ENCODE data around the gene MIX23.

Gene MIX23

GRCh38 chr3:122382888-122383666, at the start of gene MIX23:
Gene MIX23 (minus strand): TSS chr3:122383231. CDS start chr3:122383224, 7 bp downstream.
- Histone ChIP-seq H3K36me3 (peaks cover 21% of the 10 kb centered on the region), H3K4me2 (peak within 1 kb of the TSS; percentile 93), H3K4me3 (peak within 1 kb of the TSS; percentile 84), H4K20me1 (peaks cover 15% of the 10 kb centered on the region; the same call in 1 of the 2 replicates), H3K4me1 (peaks cover 77% of the 10 kb centered on the region), H3K9ac (peak within 1 kb of the TSS; percentile 79), H3K9me3 (no peaks in the 10 kb centered on the region), H3K27me3 (no peaks in the 10 kb centered on the region), H3K27ac (peak within 1 kb of the TSS; percentile 81)
- TF ChIP-seq Cebpa-rat (IDR thresholded peaks at IDR 0.05): no peak

- Histone ChIP-seq H3K27me3 (no peaks in the 10 kb centered on the region), H4K20me1 (no peaks in the 10 kb centered on the region), H3K9ac (no peak overlapping the region), H3K4me2 (no peak overlapping the region), H3K4me1 (no peaks in the 10 kb centered on the region), H3K36me3 (peaks cover 86% of the 10 kb centered on the region), H3K27ac (no peak overlapping the region), H3K4me3 (no peak overlapping the region), H3K9me3 (no peaks in the 10 kb centered on the region)
- no peak for TF ChIP-seq Cebpa-rat (IDR thresholded peaks at IDR 0.05)
Measured at GRCh38 chr3:122430371-122430770, 47.3 kb upstream of the MIX23 start.

GRCh38 chr3:122427857-122428471, 44.9 kb upstream of the MIX23 start:
- no peak overlapping the region for H3K4me2 ChIP-seq
- no peak overlapping the region for H3K9ac ChIP-seq
- TF ChIP-seq Cebpa-rat (IDR thresholded peaks at IDR 0.05): no peak
- no peaks in the 10 kb centered on the region for H3K27me3 ChIP-seq
- H3K9me3 ChIP-seq: no peaks in the 10 kb centered on the region
- H3K4me1 ChIP-seq: no peaks in the 10 kb centered on the region
- H3K36me3 ChIP-seq: peaks cover 77% of the 10 kb centered on the region
- H3K4me3 ChIP-seq: no peak overlapping the region
- no peak overlapping the region for H3K27ac ChIP-seq
- H4K20me1 ChIP-seq: no peaks in the 10 kb centered on the region

GRCh38 chr3:122421836-122422235, 38.8 kb upstream of the MIX23 start:
- H3K36me3 ChIP-seq: peaks cover 49% of the 10 kb centered on the region
- H3K27me3 ChIP-seq: no peaks in the 10 kb centered on the region
- H3K4me2 ChIP-seq: no peak overlapping the region
- H3K27ac ChIP-seq: no peak overlapping the region
- H3K9ac ChIP-seq: no peak overlapping the region
- no peak overlapping the region for H3K4me3 ChIP-seq
- H4K20me1 ChIP-seq: no peaks in the 10 kb centered on the region
- TF ChIP-seq Cebpa-rat (IDR thresholded peaks at IDR 0.05): no peak
- no peaks in the 10 kb centered on the region for H3K9me3 ChIP-seq
- H3K4me1 ChIP-seq: peaks cover 6% of the 10 kb centered on the region

GRCh38 chr3:122421101-122421500, 38.1 kb upstream of the MIX23 start:
- Histone ChIP-seq H4K20me1 (no peaks in the 10 kb centered on the region), H3K9me3 (no peaks in the 10 kb centered on the region), H3K36me3 (peaks cover 42% of the 10 kb centered on the region), H3K4me3 (no peak overlapping the region), H3K27ac (no peak overlapping the region), H3K27me3 (no peaks in the 10 kb centered on the region), H3K9ac (no peak overlapping the region), H3K4me2 (no peak overlapping the region), H3K4me1 (peaks cover 8% of the 10 kb centered on the region)
- TF ChIP-seq Cebpa-rat (IDR thresholded peaks at IDR 0.05): no peak

GRCh38 chr3:122416966-122417365, 33.9 kb upstream of the MIX23 start:
- Histone ChIP-seq H3K9ac (peak overlapping the region; percentile 86), H4K20me1 (no peaks in the 10 kb centered on the region), H3K27me3 (no peaks in the 10 kb centered on the region), H3K27ac (peak overlapping the region; percentile 90), H3K4me2 (peak overlapping the region; percentile 74), H3K36me3 (peaks cover 23% of the 10 kb centered on the region), H3K4me1 (peaks cover 35% of the 10 kb centered on the region), H3K9me3 (no peaks in the 10 kb centered on the region), H3K4me3 (peak overlapping the region; percentile 87)
- no peak for TF ChIP-seq Cebpa-rat (IDR thresholded peaks at IDR 0.05)

DNA sequence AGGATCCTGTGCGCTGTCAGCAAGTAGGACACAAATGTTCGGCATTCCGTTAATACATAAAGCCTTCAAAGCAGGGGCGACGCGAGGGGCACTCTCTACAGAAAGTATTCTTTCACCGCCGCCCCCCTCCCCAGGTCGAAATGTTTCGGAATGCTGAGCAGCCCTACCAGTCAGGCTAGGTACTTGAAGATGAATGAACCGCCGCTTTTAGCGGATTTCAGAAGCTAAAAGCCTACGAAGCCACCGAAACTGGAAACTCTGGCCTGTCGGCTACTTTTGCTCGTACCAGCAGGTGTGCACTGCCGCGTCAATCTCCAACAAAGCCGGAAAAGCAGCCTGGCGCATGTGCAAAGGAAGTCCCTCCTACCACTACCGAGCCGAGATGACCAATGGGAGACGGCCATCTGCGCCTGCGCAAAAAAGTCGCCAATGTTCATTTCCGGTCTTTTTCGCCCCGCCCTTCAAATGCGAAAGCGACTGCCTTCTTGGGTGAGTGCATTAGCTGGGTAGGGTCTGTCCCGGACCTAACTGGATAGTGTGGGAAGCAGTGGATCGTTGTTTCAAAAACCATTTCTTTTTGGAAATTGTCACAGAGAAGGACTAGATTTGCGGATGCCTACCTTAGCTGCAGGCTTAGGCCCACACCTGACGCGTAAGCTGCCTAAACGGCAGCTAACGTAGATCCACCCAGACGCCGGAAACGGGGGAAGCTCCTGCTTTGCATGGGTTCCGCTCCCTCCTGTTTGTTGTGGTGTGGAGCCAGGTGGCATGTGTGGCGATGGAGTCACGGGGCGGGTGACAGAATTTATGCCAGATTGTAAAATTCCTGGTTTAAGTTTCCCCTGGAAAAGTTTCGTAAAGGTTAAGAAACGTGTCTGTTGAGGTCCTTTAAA, 33.0 kb upstream of the MIX23 start, which contains the start of gene WDR5B:
WDR5B (minus strand) TSS at position 301 of the 893 bp plus-strand sequence. CDS start 534 bp downstream, outside the sequence.
- Histone ChIP-seq H3K27ac (peak within 1 kb of the TSS; percentile 90), H3K36me3 (peaks cover 21% of the 10 kb centered on the region), H3K9me3 (no peaks in the 10 kb centered on the region)

GRCh38 chr3:122415104-122415744, 32.2 kb upstream of the MIX23 start:
- Histone ChIP-seq H3K4me1 (peaks cover 35% of the 10 kb centered on the region), H3K9me3 (no peaks in the 10 kb centered on the region), H3K4me3 (peak overlapping the region; percentile 87), H4K20me1 (no peaks in the 10 kb centered on the region), H3K4me2 (peak overlapping the region; percentile 95), H3K9ac (peak overlapping the region; percentile 86), H3K27me3 (no peaks in the 10 kb centered on the region), H3K27ac (peak overlapping the region; percentile 90), H3K36me3 (peaks cover 29% of the 10 kb centered on the region)
- no peak for TF ChIP-seq Cebpa-rat (IDR thresholded peaks at IDR 0.05)

More for the DNA sequence above, 33.0 kb upstream of the MIX23 start, which contains the start of gene WDR5B:
- Histone ChIP-seq H4K20me1 (no peaks in the 10 kb centered on the region), H3K4me1 (peaks cover 35% of the 10 kb centered on the region), H3K27me3 (no peaks in the 10 kb centered on the region), H3K9ac (peak within 1 kb of the TSS; percentile 86), H3K4me3 (peak within 1 kb of the TSS; percentile 87), H3K4me2 (peak within 1 kb of the TSS; percentile 95)
- TF ChIP-seq Cebpa-rat (IDR thresholded peaks at IDR 0.05): no peak

DNA sequence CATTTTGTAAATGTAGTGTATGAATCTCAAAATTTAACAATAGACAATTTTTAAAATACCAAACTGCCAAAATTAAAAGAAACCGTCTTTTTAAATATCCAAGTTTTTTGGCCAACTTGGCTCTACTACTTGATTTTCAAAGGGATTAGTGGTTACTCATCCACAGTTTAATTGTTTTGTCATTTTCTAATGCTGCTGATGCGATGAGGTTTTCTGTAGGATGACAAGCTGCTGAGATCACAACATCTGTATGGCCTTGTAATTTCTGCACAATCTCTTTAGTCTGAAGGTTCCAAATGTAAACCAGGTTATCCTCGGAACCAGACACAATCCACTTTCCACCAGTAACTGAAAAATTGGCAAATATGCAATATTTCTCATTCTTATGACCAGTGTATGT, 31.4 kb upstream of the MIX23 start:
- H3K4me3 ChIP-seq: no peak overlapping the region
- H3K4me2 ChIP-seq: peak overlapping the region; percentile 95
- H3K36me3 ChIP-seq: peaks cover 37% of the 10 kb centered on the region
- no peaks in the 10 kb centered on the region for H3K27me3 ChIP-seq
- no peaks in the 10 kb centered on the region for H3K9me3 ChIP-seq
- H3K27ac ChIP-seq: no peak overlapping the region
- no peaks in the 10 kb centered on the region for H4K20me1 ChIP-seq
- H3K9ac ChIP-seq: no peak overlapping the region
- H3K4me1 ChIP-seq: peaks cover 35% of the 10 kb centered on the region
- TF ChIP-seq Cebpa-rat (IDR thresholded peaks at IDR 0.05): no peak
